ENCODE data around the gene EHD3. TPM values are rescaled to one million over a fixed set of nuclear protein-coding genes. Genes with fewer than 3 reads are reported as not detected.

Gene EHD3
- total and polyA plus RNA-seq, 2 of the 13 experiments (the other 11 are each of a cell fraction or from before 2014, with no cell fraction given): 0.20 to 0.69 TPM

- H3K36me3 ChIP-seq (replicated peaks in 1 of 2; ENCODE audit: control insufficient read depth in 1 of 2, insufficient read depth in 2 of 2, low read length in 2 of 2): no peaks in the 10 kb centered on the region
- ChIA-PET POLR2A (no interaction called here), CTCF (ENCODE audit: low intra/inter-chr PET ratio, low total read pairs) (no interaction called here)
- FAIRE-seq (no peak), ATAC-seq (no peak), DNase-seq (ENCODE audit: low spot score) (no peak)
- H3K27ac ChIP-seq (ENCODE audit: extremely low read length, insufficient read depth, low read length): no peak overlapping the region
- no peak overlapping the region for H2AFZ ChIP-seq (ENCODE audit: low read length)
- H4K20me1 ChIP-seq (ENCODE audit: insufficient read depth, low read length): no peaks in the 10 kb centered on the region
- intact Hi-C loops (cut with micrococcal nuclease; ENCODE audit: unreplicated experiment) (loop anchor here (5.0 kb wide), 1 partner anchor 875 kb away; no protein-coding TSS in a partner anchor), in situ Hi-C loops (cut with HindIII; ENCODE audit: extremely low pct_ligation_motif_present, low pct_unique_long_range_greater_than_20kb) (no loop called here)
- H3K9ac ChIP-seq (ENCODE audit: insufficient read depth, low read depth, low read length): no peak overlapping the region
- H3K4me1 ChIP-seq (ENCODE audit: insufficient read depth, low read length): no peaks in the 10 kb centered on the region
- H3K27me3 ChIP-seq (ENCODE audit: control insufficient read depth in 1 of 2, insufficient read depth in 2 of 2, low read length in 2 of 2): peaks cover 0 to 32% of the 10 kb centered on the region in 2 experiments; a peak in 3 of 5 replicates
- H3K79me2 ChIP-seq (ENCODE audit: insufficient read depth, low read length): no peaks in the 10 kb centered on the region
- no TSS peak for BruUV-seq (replicated peaks)
- H3K4me2 ChIP-seq (ENCODE audit: low read depth, low read length): no peak overlapping the region
- no peak overlapping the region for H3K4me3 ChIP-seq (replicated peaks in 1 of 3; ENCODE audit: insufficient read depth in 1 of 3, low read depth in 2 of 3, low read length in 3 of 3)
- WGBS (ENCODE audit: low lambda C conversion rate): 3% methylated on average over 4 of the region's 4 CpGs
- no peaks in the 10 kb centered on the region for H3K9me3 ChIP-seq (ENCODE audit: low read length)
- TF ChIP-seq ZBTB25 (CRISPR knock-in tag; IDR thresholded peaks at IDR 0.05): no peak
- no peak for TF ChIP-seq ZC3H4 (CRISPR knock-in tag; IDR thresholded peaks at IDR 0.05; ENCODE audit: borderline replicate concordance)
- TF ChIP-seq ZNF33A (CRISPR knock-in tag; IDR thresholded peaks at IDR 0.05; ENCODE audit: borderline replicate concordance): no peak
- TF ChIP-seq GPBP1L1 (CRISPR knock-in tag; IDR thresholded peaks at IDR 0.05): no peak
- TF ChIP-seq IRF1 (CRISPR knock-in tag; IDR thresholded peaks at IDR 0.05; ENCODE audit: low read depth): no peak
- TF ChIP-seq ZNF839 (CRISPR knock-in tag; IDR thresholded peaks at IDR 0.05; ENCODE audit: borderline replicate concordance): no peak
- TF ChIP-seq RERE (CRISPR knock-in tag; IDR thresholded peaks at IDR 0.05; ENCODE audit: low read depth): no peak
- TF ChIP-seq CCDC6 (CRISPR knock-in tag; IDR thresholded peaks at IDR 0.05): no peak
- TF ChIP-seq EEA1 (CRISPR knock-in tag; IDR thresholded peaks at IDR 0.05; ENCODE audit: borderline replicate concordance): no peak
- TF ChIP-seq FOSL1 (CRISPR knock-in tag; IDR thresholded peaks at IDR 0.05; ENCODE audit: borderline replicate concordance): no peak
- no peak for TF ChIP-seq ZSCAN21 (CRISPR knock-in tag; IDR thresholded peaks at IDR 0.05; ENCODE audit: borderline replicate concordance)
- no peak for TF ChIP-seq ZNF747 (CRISPR knock-in tag; IDR thresholded peaks at IDR 0.05; ENCODE audit: borderline replicate concordance)
Observed at GRCh38 chr2:31222071-31222470, 11.9 kb upstream of the EHD3 start.

All from HepG2 (cell line).